HUES64 (cell line): Measurements from ENCODE around the gene NOBOX.

Experiments
- H3K27ac ChIP-seq: 2 replicates; pipeline ENCODE4 v1.7.0; 2013; ENCODE audit warnings: low read depth, low read length, inconsistent platforms
- H3K27me3 ChIP-seq: 2 replicates; pipeline ENCODE4 v1.6.1; 2013; ENCODE audit warnings: mild to moderate bottlenecking, low read length; ENCODE audit not compliant: insufficient read depth
- H3K36me3 ChIP-seq: 2 replicates; pipeline ENCODE4 v1.6.1; 2013; ENCODE audit warnings: mild to moderate bottlenecking, low read length; ENCODE audit not compliant: insufficient read depth
- H3K4me1 ChIP-seq: 2 replicates; pipeline ENCODE4 v1.6.1; 2013; ENCODE audit warnings: mild to moderate bottlenecking, low read length, moderate library complexity; ENCODE audit not compliant: insufficient read depth
- H3K4me3 ChIP-seq: 2 replicates; pipeline ENCODE4 v1.5.1; 2013; ENCODE audit warnings: mild to moderate bottlenecking, low read length, moderate library complexity
- H3K9ac ChIP-seq: 2 replicates; pipeline ENCODE4 v1.6.1; 2013; ENCODE audit warnings: mild to moderate bottlenecking, low read depth, low read length
- H3K9me3 ChIP-seq: 2 replicates; pipeline ENCODE4 v1.6.1; 2013; ENCODE audit warnings: low read depth, low read length; ENCODE audit not compliant: insufficient read depth
- WGBS: fragments of 150-250, 120-280 bp; methylation state at CpG from one replicate; pipeline ENCODE4 v1.1.7; 2013; ENCODE audit warnings: missing lambda C conversion rate; 5-methylcytosine and 5-hydroxymethylcytosine counted together

Gene NOBOX

DNA sequence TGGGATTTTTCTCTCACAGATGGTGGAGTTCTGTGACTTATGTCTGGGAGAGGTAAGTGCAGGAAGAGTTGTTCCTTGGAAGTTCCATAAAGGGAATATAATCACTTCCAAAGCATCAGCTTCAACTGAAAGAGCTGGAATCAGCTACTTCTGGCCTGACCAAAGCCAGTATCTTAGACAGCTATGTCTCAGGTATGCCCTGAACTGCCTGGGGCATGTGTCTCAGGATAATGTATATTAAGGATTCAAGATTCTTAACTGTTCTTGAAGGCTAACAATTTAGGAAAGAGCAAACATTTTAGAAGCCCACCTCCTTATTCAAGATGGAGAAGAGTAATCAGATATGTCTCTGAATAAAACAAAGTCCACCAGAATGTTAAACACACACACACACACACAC, 12.4 kb upstream of the NOBOX start:
- no peak overlapping the region for H3K4me3 ChIP-seq
- no peaks in the 10 kb centered on the region for H3K27me3 ChIP-seq
- H3K9me3 ChIP-seq = 0 out of 2 replicates have a peak, but pooled peaks cover 2% of the 10 kb centered on the region
- H3K27ac ChIP-seq = no peak overlapping the region
- no peaks in the 10 kb centered on the region for H3K4me1 ChIP-seq
- no peaks in the 10 kb centered on the region for H3K36me3 ChIP-seq
- H3K9ac ChIP-seq = no peak overlapping the region

DNA sequence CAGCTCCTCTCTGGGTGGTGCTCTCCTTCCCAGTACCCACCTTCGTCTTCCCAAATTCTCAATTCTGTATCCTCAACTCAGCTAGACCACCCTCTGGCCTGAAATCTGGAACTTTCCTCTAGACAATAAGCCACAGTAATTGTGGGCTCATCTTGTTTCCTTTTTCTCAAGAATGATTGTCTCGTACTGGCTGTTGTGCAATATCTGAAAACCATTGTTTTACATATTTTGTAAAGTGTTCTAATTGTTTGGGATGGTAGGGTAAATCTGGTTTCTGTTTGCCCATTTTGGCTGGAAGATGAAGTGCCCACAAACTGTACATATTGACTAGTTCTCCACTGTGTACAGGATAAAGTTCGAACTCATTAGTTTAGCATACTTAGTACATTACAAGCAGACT, 11.3 kb upstream of the NOBOX start:
- Histone ChIP-seq H3K27me3 (no peaks in the 10 kb centered on the region), H3K27ac (no peak overlapping the region), H3K4me3 (no peak overlapping the region), H3K9ac (no peak overlapping the region), H3K4me1 (no peaks in the 10 kb centered on the region), H3K36me3 (no peaks in the 10 kb centered on the region), H3K9me3 (0 out of 2 replicates have a peak, but pooled peaks cover 2% of the 10 kb centered on the region)
- 60% methylated on average over 3 of the region's 3 CpGs for WGBS

DNA sequence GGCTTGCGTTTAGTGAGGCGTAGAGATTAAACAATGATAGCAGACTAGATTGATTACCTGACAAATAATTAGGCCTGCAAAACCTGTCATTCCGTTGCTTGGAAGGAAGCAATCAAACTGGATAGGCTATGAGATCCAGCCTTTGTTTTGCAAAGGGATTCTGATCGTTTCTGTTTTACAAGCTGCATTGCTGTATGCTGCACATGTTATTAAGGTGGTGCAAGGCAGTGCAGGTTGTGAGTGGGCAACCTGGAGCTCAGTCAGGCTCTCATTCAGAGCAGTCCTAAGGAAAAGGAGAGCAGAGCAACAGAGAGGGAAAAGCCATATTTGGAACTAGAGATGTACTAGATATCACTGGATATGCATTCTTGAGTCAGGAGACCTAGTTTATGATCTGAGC, 6.9 kb upstream of the NOBOX start:
- no peaks in the 10 kb centered on the region; the same call in 1 of the 2 replicates for H3K4me1 ChIP-seq
- H3K9me3 ChIP-seq = no peaks in the 10 kb centered on the region
- H3K4me3 ChIP-seq = no peak overlapping the region
- no peak overlapping the region for H3K27ac ChIP-seq
- no peaks in the 10 kb centered on the region for H3K27me3 ChIP-seq
- no peaks in the 10 kb centered on the region for H3K36me3 ChIP-seq
- H3K9ac ChIP-seq = no peak overlapping the region
- 90% methylated on average over 4 of the region's 4 CpGs for WGBS

DNA sequence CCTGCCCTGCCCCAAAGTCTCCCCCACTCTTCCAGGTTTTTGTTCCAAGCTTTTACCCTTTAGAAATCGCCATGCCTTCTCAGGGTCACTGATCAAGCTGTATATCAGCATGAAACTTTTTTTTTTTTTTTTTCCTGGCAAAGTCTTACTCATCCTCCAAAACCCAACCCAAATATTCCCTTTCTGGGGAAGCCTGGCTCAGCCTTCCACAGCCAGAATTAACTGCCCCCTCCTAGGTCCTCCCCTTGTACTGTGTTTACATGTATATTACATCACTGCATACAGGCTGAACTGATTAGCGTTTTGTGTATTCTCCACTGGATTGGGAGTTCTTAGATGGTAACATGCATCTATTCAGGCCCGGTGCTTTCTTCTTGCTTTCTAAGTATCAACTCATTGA, 4.6 kb upstream of the NOBOX start:
- Histone ChIP-seq H3K27me3 (no peaks in the 10 kb centered on the region), H3K9me3 (no peaks in the 10 kb centered on the region), H3K9ac (no peak overlapping the region), H3K36me3 (no peaks in the 10 kb centered on the region), H3K4me3 (no peak overlapping the region), H3K4me1 (no peaks in the 10 kb centered on the region; the same call in 1 of the 2 replicates), H3K27ac (no peak overlapping the region)
- WGBS = 92% methylated on average over 3 of the region's 3 CpGs

DNA sequence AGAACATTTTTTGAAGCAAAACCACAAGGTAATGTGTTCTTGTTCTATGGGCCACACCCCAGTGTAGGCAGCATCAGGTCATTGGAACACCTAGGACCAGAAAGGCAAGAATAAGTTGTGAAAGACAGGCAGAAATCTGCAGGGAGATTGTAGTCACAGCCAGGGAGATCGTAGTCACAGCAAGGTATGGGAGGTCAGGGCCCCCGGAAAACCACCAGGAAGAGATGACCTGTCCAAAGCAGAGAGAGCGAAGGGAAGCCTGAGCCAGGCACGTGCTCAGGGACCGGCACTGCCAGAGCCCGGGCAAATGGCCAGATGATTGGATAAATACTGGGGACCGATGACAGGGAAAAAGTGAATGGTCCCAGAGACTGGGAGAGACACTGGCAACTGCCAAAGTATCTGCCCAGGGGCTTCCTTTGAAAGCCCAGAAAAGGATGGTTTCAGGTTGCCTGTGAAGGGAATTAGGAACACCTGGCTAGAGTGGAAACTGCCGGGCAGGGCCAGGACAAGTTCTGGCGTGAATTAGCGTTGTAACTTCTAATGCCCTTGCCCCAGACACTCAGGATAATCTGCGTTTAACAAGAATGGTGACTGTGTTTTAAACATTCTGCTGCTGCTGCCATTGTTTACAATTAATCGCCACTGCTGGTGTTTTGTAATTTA, 3.9 kb upstream of the NOBOX start:
- Histone ChIP-seq H3K27me3 (no peaks in the 10 kb centered on the region), H3K9ac (no peak overlapping the region), H3K36me3 (no peaks in the 10 kb centered on the region), H3K27ac (no peak overlapping the region), H3K9me3 (no peaks in the 10 kb centered on the region), H3K4me1 (no peaks in the 10 kb centered on the region; the same call in 1 of the 2 replicates), H3K4me3 (no peak overlapping the region)
- WGBS = 87% methylated on average over 12 of the region's 12 CpGs

GRCh38 chr7:144404946-144405345, 1.5 kb upstream of the NOBOX start:
- 94% methylated on average over 4 of the region's 4 CpGs for WGBS
- H3K27ac ChIP-seq = no peak overlapping the region
- H3K27me3 ChIP-seq = no peaks in the 10 kb centered on the region

GRCh38 chr7:144403102-144403501, 391 bp downstream of the NOBOX start:
- 95% methylated on average over 11 of the region's 11 CpGs for WGBS
- H3K4me1 ChIP-seq = no peaks in the 10 kb centered on the region; the same call in 1 of the 2 replicates
- no peaks in the 10 kb centered on the region for H3K27me3 ChIP-seq
- H3K27ac ChIP-seq = no peak overlapping the region
- H3K9me3 ChIP-seq = no peaks in the 10 kb centered on the region
- no peaks in the 10 kb centered on the region for H3K36me3 ChIP-seq
- no peak overlapping the region for H3K4me3 ChIP-seq
- no peak overlapping the region for H3K9ac ChIP-seq

More at GRCh38 chr7:144404946-144405345, 1.5 kb upstream of the NOBOX start:
- Histone ChIP-seq H3K36me3 (no peaks in the 10 kb centered on the region), H3K4me1 (no peaks in the 10 kb centered on the region; the same call in 1 of the 2 replicates), H3K9me3 (no peaks in the 10 kb centered on the region), H3K9ac (no peak overlapping the region), H3K4me3 (no peak overlapping the region)

- WGBS = 86% methylated on average over 5 of the region's 5 CpGs
- Histone ChIP-seq H3K27ac (no peak overlapping the region), H3K36me3 (no peaks in the 10 kb centered on the region), H3K4me3 (no peak overlapping the region), H3K27me3 (no peaks in the 10 kb centered on the region), H3K9ac (no peak overlapping the region), H3K9me3 (no peaks in the 10 kb centered on the region), H3K4me1 (no peaks in the 10 kb centered on the region)
Measured at GRCh38 chr7:144401490-144401889, 2.0 kb downstream of the NOBOX start.

- WGBS = 89% methylated on average over 11 of the region's 11 CpGs
- H3K9ac ChIP-seq = no peak overlapping the region
- H3K27me3 ChIP-seq = no peaks in the 10 kb centered on the region
- no peak overlapping the region for H3K4me3 ChIP-seq
- H3K9me3 ChIP-seq = no peaks in the 10 kb centered on the region
- H3K4me1 ChIP-seq = no peaks in the 10 kb centered on the region
- no peaks in the 10 kb centered on the region for H3K36me3 ChIP-seq
- no peak overlapping the region for H3K27ac ChIP-seq
Measured at GRCh38 chr7:144399946-144400345, 3.5 kb downstream of the NOBOX start.

GRCh38 chr7:144398911-144399310, 4.6 kb downstream of the NOBOX start:
- Histone ChIP-seq H3K4me3 (no peak overlapping the region), H3K4me1 (no peaks in the 10 kb centered on the region), H3K36me3 (no peaks in the 10 kb centered on the region), H3K27ac (no peak overlapping the region), H3K9me3 (no peaks in the 10 kb centered on the region), H3K27me3 (no peaks in the 10 kb centered on the region), H3K9ac (no peak overlapping the region)
- WGBS = 91% methylated on average over 6 of the region's 6 CpGs

DNA sequence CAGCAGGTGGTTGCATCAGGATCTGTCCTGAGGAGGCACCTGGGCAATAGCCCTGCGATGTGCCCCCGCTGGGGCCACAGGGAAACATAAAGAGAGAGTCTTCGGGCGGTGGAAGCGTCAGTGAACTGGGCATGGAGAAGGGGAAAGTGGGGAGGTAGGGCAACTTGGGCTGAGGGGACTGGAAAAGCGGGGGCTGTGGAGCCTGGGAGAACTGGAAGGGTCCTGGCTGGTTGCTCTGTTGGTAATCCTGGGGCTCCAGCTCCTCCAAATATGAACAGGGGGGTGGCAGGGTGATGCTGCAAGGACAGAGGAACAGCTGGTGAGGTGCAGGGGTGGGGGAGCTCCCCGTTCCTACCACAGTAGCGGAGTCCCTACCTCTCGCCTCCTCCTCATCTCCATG, 5.2 kb downstream of the NOBOX start:
- no peak overlapping the region for H3K9ac ChIP-seq
- no peaks in the 10 kb centered on the region for H3K27me3 ChIP-seq
- no peak overlapping the region for H3K4me3 ChIP-seq
- WGBS = 92% methylated on average over 9 of the region's 9 CpGs
- H3K4me1 ChIP-seq = no peaks in the 10 kb centered on the region
- H3K9me3 ChIP-seq = no peaks in the 10 kb centered on the region
- no peak overlapping the region for H3K27ac ChIP-seq
- H3K36me3 ChIP-seq = no peaks in the 10 kb centered on the region

- Histone ChIP-seq H3K36me3 (no peaks in the 10 kb centered on the region), H3K4me3 (no peak overlapping the region), H3K4me1 (peaks cover 2% of the 10 kb centered on the region; the same call in 1 of the 2 replicates), H3K9ac (no peak overlapping the region), H3K9me3 (no peaks in the 10 kb centered on the region), H3K27ac (no peak overlapping the region), H3K27me3 (no peaks in the 10 kb centered on the region)
- WGBS = 89% methylated on average over 4 of the region's 4 CpGs
Measured at GRCh38 chr7:144397086-144397485, 6.4 kb downstream of the NOBOX start.
